TTC549 (cell line): ENCODE measurements around the gene NR3C2.

Source experiments
- FAIRE-seq: peaks from 2 replicates; lab custom pipeline; 2012; peaks lifted over from hg19 to GRCh38; lab: Jason Lieb, UNC

Gene NR3C2

GRCh38 chr4:148310756-148311155, 131.5 kb downstream of the NR3C2 start:
- no peak for FAIRE-seq

GRCh38 chr4:148305751-148306150, 136.5 kb downstream of the NR3C2 start:
- no peak for FAIRE-seq

- no peak for FAIRE-seq
Measured at GRCh38 chr4:148302416-148302815, 139.8 kb downstream of the NR3C2 start.

GRCh38 chr4:148300877-148301276, 141.3 kb downstream of the NR3C2 start:
- FAIRE-seq = no peak

GRCh38 chr4:148299337-148299736, 142.9 kb downstream of the NR3C2 start:
- FAIRE-seq = no peak

GRCh38 chr4:148296498-148296897, 145.7 kb downstream of the NR3C2 start:
- no peak for FAIRE-seq

- no peak for FAIRE-seq
Measured at GRCh38 chr4:148295642-148296041, 146.6 kb downstream of the NR3C2 start.

GRCh38 chr4:148293571-148293970, 148.6 kb downstream of the NR3C2 start:
- FAIRE-seq = no peak

- FAIRE-seq = no peak
Measured at GRCh38 chr4:148292686-148293085, 149.5 kb downstream of the NR3C2 start.

- FAIRE-seq = no peak
Measured at GRCh38 chr4:148289740-148290139, 152.5 kb downstream of the NR3C2 start.

- FAIRE-seq = no peak
Measured at GRCh38 chr4:148288448-148288847, 153.8 kb downstream of the NR3C2 start.

GRCh38 chr4:148287111-148287510, 155.1 kb downstream of the NR3C2 start:
- FAIRE-seq = no peak

GRCh38 chr4:148286012-148286411, 156.2 kb downstream of the NR3C2 start:
- no peak for FAIRE-seq

- FAIRE-seq = no peak
Measured at GRCh38 chr4:148283665-148284064, 158.5 kb downstream of the NR3C2 start.

GRCh38 chr4:148278310-148278709, 163.9 kb downstream of the NR3C2 start:
- FAIRE-seq = no peak

- no peak for FAIRE-seq
Measured at GRCh38 chr4:148275266-148275665, 166.9 kb downstream of the NR3C2 start.

GRCh38 chr4:148273501-148273986, 168.7 kb downstream of the NR3C2 start:
- no peak for FAIRE-seq

- FAIRE-seq = no peak
Measured at GRCh38 chr4:148271166-148271565, 171.0 kb downstream of the NR3C2 start.

GRCh38 chr4:148270630-148271029, 171.6 kb downstream of the NR3C2 start:
- FAIRE-seq = no peak

- FAIRE-seq = no peak
Measured at GRCh38 chr4:148268835-148269234, 173.4 kb downstream of the NR3C2 start.

GRCh38 chr4:148266921-148267320, 175.3 kb downstream of the NR3C2 start:
- no peak for FAIRE-seq

GRCh38 chr4:148266240-148266639, 176.0 kb downstream of the NR3C2 start:
- no peak for FAIRE-seq

GRCh38 chr4:148265627-148266026, 176.6 kb downstream of the NR3C2 start:
- no peak for FAIRE-seq

GRCh38 chr4:148263802-148264201, 178.4 kb downstream of the NR3C2 start:
- FAIRE-seq = no peak

- FAIRE-seq = no peak
Measured at GRCh38 chr4:148263127-148263526, 179.1 kb downstream of the NR3C2 start.
